ENCODE measurements around the gene USP25.

USP25 gene

DNA sequence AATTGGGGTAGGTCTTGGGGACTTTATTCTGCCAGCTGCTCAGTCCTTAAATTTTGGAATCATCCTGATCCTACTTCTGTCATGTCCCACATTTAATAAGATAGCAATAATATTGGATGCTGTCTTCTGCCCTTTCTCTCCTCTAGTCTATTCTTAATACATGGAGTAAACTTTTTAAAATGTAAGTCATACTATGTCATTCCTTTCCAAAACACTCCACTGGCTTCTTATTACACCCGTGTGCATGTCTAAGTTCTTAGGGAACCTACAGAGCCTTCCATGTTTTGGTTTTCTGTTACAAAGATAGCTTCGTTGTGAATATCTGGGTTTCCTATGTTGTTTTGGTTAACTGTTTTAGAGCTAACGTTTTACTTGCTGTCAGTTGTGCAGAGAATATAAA, 35.1 kb downstream of the USP25 start:
- DNase-seq = no peak

DNA sequence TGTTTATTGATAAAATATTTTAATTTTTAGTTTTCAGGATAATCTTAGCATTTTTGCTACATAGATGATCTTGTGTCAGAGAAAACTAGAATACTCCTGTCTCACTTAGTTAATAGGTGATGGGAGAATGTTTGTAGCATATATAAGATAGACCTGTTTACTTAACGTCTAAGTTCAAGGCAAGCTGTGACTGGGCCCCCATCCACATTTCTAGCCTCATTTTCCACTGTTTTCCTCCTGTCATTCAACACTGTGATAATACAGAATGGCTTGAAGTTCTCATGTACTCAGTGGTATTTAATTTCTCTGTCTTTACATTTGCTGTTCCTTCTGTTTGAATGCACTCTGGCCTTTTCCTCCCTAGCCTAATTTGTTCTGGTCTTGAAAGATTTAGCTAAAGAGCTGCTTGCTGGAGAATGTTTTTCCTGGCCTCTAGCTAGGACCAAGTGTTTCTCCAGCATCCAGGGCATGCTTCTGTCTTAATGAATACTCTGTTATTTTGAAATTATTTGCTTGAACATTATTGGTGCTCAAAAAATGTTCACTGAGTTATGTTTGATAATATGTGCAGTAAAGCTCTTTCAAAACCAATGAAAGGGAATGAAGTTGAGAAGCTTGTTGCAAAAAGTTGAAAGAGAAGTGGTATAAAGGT, 37.3 kb downstream of the USP25 start:
- DNase-seq = no peak

DNA sequence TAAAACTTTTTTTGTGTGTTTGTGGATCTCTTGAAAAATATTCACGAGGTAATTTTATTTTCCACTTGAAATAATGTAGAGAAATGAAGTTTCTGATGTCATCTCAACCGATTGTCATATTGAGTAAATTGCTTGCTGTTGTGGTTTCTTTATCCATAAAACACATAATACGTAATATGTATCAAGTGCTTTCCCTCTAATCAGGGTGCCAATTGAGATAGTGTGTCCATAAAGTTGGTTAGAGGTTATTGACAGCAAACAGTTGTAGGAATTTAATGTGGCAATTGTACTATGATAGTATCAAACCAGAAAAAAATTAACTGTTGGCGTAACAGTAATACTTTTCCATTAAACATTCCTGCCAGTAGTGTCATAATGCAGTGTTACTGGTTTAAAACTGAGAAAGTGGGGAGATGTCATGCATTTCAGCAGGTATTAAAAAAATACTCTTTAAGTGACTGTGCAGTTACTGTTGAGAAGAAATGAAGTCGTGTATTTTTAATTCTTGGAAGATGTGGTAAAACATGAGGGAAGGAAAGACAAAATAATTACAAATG, 38.3 kb downstream of the USP25 start:
- no peak for DNase-seq

DNA sequence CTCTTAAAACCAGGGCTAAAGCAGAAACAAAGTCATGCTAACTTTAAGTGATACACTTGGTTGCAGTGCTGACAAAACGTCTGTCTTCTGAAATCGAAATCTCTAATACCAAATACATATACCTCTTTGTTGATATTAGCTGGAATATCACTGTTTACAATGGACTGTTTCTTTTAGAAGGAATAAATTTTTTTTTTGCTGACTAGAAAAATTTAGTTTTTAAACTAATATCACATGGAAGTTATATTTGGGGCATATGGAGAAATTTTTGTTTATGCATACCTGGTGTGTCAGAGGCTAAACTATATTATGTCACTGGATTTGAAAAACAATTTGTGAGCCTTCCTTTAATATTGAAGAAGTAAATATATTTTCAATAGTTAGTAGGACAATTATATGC, 39.1 kb downstream of the USP25 start:
- no peak for DNase-seq

DNA sequence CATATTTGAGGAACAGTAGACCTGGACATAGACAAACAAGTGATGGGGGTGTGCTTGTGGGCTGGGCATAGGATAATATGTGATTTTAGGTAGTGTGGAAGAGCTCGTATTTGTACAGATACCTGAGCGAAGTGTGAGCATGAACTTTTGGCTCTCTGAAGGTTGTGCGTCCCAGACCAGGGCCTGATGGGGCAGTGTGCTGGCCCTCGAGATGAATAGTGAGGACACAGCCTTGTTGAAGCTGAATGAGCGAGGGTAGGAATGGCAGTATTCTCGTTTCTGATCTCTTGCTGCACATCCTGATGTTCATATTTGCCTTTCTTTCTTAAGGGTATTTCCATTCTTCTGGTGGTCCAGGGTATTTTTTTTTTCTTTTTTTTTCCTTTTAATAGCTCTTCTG, 41.5 kb downstream of the USP25 start:
- no peak for DNase-seq

DNA sequence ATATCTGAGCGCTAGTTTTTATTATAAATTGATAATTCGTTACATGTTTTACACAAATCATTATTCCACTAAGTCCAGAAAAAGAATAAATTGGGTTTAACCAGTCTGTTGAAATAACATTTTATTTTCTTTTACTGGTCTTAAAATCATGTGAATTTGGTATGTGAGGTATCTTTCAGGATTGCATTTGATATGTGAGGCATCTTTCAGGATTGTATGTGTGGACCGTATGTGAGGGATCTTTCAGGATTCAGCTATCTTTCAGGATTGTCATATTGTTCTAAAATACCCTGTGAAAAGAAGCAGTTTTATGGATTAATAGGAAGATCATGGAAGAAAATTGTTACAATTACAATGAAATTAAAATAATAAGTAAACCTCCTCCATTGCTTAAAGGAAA, 42.9 kb downstream of the USP25 start:
- DNase-seq = no peak

DNA sequence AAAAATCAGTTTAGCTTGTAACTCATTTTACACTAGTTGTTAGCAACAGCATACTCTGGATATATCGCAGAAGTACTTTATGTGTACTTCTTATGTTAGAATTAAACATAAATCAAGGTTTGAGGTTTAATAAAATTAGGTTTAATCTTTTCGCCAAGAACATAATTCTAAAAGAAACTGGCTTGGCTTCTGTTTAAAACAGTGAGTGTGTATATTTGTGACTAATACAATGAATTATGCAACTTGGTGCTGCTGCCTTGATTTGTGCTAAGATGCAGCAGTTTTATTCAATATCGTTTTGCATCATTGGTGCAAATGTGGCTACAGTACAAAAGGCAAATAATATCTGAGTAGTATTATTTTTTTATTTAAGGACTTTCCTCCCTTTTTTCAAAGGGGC, 44.8 kb downstream of the USP25 start:
- DNase-seq = no peak

DNA sequence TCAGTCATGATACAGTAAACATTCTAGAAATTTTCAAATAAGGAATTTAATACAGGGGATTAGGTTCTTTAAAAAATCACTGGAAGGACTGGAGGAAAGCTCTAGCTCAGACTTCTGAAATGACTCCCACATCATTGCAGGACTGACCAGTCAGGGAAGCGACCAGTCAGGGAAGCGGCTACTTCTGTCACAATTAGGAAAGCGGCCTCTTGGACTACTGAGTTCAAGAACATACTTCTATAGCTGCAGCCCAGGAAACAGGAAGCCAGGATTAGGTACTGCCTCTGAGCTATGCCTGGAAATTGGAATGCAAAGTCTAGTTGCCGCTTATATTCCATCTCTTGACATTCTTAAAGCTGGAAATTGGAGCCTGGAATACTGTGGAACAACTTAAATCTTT, 45.5 kb downstream of the USP25 start:
- DNase-seq = no peak

DNA sequence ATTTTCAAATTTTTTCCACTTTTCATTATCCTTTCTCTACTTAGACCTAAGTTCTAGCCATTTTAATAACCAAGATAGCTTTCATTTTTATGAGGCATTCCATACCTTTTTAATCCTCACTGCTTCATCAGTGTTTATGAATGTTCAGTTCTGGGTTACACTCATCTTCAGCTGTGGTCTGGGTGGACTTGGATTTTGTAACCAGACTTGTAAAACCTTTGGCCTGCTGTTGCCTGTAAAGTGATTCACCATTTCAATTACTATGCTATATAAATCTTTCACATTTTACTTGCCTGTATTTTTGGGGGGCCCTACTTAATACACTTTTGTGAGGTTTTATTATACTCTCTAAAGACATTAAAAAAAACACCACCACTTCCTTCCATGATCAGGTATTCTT, 46.2 kb downstream of the USP25 start:
- DNase-seq = no peak

DNA sequence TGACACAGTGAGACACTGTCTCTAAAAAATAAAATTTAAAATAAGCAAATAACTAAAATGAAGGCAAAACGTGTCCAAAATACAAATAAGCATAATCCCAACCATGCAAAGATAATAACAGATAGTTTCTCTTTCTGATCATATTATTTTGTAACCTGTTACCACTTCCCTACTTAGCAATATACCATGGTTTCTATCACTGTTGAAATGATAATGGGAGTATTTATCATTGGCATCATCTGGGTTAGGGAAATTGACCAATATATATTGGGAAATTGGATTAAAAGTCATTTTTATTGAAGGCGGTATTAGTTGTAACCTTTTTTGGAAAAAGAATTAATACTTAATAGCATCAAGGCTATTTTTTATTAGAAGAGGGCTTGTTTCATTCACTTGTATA, 47.0 kb downstream of the USP25 start:
- DNase-seq = no peak

DNA sequence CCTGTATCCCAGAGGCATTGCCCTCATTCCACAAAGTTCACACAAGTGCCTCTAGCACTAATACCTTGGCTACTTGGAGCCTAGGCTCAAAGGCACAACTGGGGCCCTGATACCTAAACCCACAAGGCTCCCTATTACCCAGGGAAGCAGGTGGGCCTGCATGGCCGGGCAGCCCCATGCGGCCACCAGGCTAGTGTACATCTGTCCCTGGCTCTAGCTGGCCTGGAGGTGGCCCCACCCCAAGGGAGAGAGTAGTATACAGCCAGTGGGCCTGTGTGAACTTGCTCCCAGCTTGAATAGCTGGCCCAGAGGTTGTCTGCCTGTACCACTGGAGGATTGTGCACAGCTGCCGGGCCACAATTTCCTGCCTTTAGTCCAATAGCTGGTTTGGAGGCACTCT, 52.2 kb downstream of the USP25 start:
- DNase-seq = no peak

DNA sequence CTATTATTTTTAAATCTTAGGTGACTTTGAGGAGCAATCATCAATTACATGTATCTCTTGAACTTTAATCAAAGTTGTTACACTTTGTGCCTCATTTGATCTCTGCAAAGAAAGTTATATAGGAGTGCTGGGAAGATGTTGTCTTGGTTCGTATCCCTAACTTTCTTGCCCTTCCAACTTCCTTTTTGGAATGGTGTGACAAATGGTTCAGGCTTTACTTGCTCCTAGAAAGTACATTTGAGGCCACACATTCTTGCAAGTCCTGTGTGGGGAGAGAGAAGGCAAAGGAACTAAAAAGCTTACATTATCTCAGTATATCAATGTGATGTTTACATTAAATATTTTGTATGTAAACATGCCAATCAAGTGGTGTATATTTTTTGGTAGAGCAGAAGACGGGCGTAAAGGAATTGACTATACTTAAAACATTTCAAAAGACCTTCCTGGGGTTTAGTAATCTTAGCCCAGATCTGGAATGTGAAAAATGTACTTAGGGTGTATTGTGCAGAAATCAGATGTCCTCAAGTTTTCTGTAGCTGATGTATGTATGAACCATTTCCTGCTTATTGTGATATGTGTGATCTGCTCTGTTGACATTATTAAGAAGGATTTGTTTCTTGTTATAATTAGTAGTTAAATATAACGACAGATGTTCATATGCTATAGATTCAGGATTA, 59.2 kb downstream of the USP25 start:
- DNase-seq = no peak

DNA sequence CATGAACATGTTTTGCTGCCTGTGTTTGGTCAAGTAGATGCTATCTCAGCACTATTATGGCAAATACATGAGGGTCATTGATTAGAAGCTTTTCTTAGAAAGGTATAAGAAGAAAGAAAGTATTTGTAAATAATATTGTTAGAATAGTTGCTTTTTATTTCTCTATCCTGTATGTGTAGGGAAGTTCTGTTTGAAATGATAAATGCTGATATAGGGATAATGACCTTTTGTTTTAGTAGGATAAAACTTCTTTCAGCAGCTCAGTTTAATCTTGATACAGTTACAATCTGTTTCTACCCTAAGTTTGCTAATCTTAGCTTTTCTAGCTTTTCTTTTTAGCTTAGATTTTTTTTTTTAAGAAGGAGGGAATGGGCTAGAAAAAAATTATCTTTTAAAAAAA, 63.3 kb downstream of the USP25 start:
- DNase-seq = no peak

DNA sequence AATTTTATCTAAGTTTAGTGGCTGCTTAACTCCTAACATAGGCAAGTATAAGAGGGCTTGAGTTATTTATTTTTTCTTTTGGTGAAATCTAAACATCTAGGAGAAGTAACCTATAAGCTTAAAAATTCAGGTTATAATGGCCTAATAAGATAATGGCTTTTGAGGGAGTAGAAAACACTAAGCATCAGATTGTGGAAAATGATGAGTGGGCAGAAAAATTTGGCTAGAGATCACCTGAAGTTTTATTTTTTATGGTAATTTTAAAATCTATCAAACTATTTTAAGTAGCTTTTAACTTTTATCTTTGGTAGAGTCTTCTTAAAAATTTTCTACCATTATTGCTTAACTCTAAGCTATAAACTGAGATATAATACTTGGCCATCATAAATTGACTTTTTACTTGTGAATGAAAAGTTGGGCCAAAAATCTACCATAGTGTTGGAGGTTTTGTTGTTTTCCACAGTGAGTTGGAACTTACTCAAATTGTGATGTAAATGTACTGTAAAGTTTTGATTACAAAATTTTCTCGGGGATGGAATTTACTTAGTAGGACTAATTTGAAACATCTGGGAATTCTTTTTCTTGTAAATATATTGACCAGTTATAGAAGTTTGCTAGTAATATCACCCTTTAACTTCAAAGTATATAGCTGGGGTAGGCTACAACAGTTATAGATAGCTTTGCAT, 63.9 kb downstream of the USP25 start:
- DNase-seq = no peak

DNA sequence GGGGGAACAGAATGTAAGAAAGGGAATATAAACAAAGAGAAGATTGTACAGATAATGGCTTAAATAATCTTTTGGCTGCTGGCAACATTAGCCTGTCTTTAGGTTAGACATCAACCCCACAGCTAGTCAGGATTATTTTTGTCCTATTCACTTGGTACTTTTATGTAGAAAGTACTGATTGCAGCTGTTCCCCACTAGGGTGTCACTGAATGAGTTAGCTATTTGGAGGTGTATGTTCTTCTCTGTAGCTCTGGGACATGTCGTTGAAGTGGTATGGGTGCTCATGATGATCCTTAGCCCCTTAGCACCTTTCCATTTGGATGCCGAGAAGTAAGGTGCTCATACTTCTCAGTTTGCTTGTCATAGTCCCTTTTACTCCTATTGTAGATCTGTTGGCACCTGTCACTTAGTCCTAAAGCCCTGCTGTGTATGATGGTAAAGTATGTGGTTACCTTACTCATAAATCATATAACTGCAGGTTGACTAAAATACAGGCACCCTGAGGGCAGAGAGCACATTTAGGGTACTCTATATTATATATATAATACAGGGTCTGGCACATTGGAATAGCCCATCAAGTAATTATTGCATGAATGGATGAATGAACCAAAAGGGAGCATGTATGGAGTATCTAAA, 64.6 kb downstream of the USP25 start:
- no peak for DNase-seq

DNA sequence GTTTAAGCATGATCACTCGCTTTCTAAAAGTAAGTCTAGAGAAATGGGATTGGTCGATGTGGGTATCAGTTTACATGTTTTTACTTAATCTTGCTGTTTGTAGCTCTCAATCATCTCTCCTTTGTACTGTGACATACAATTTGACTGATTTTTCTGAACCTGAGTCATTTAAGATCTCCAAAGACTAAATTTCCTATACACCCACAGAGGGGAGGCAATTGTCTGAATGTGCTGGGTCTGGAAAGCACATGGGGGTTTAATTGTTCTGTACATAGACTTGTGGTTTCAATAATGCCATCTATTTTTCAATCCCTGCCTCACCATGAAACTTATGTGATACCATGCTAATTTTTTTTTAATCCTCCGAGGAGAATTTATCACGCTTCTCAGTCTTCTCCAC, 65.8 kb downstream of the USP25 start:
- DNase-seq = no peak

DNA sequence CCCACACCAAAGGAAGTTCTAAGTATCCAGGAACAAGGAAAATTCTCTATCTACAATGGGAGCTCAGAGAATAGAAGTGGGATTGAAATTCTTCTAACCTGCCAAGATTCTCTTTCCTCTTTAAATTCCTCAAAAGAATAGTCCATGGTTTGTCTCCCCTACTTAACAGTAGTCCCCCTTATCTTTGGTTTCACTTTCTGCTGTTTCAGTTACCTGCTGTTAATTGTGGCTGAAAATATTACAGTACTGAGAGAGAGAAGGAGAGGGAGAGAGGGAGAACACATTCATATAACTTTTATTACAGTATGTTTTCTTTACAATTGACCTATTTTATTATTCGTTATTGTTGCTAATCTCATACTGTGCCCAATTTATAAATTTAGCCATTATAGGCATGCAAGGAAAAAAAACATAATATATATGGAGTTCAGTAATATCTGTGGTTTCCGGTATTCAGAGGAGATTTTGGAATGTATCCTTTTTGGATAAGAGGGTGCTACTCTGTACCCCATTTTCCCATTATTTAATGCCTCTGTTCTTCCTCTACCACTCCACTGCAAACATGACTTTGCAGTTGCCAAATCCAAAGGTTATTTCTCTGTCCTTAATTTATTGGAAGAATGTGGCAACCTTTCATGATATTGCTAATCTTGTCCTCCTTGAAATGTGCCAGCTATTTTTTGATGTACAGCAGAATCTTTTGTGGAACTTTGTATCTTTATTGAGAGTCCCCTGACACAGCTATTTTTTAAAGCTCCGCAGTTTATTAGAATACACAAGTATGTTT, 68.0 kb downstream of the USP25 start:
- no peak for DNase-seq

DNA sequence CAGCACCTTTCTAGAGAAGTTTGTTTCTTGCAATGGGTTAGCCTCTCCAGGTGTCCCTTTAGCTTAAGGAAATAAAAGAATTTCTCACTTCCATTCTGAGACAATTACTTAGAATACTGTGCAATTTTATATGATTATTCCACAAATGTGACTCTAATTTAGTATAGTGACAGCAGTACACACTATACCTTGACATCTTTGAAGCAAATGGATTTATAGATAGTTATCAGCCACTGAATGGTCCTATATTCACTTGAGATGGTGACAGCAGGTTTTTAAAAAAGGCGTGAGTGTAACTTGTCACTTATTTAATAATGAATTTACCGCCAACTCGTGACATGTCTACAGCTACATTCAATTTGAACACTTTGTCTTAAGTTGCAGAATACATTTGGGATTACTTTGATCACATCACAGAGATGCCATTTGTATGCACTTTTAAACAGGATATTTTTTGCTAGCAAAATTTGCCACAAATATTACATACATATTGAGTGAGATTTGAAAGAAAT, 71.6 kb downstream of the USP25 start:
- DNase-seq = no peak

DNA sequence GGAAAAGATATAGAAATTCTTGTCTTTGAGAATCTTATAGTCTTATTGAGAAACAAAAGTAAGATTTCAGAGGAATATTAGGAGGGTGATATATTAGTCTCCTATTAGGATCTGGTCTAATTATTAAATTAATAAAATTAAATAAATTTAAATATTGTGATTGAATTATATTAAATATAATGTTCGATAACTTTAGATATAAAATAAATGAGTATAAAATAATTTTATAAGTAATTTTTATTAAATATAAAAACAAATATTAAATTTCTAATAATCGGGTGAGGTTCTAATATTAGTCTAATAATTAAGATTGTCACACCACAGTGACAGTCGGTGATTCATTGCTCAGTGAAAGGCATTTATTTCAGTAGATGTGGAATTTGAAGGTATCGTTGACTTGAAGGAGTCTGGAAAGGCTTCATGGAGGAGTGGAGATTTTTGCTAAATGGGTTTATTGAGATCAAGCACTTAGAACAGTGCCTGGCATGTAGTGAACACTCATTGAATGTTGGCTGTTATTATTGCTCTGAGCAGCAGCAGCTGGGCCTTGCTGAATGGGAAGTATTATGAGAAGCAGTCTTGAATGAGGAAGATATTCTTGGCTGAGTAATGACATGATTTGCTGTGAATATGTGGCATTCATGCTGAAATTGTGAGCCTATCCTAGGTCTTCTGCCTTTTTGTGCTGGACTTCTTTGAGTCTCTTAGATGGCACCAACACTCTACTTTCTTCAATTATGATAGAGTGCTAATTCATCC, 74.6 kb downstream of the USP25 start:
- DNase-seq = no peak

DNA sequence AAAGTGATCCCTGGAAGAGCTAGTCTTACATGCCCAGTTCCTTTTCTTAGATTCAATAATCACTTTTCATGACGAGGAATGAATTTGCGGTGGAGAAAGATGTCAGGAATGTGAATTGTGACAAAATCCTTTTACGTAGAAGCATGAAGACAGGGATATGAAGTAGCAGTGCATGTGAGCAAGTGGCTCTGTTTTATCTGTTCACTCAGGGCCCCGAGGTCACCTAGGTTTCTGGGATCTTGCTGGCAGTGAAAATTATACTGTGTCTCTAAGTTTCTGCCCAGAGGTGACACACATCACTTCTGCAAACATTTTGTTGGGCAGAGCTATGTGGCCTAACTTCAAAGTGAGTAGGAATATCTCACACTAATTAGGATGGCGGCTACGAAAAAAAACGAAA, 79.3 kb downstream of the USP25 start:
- no peak for DNase-seq

DNA sequence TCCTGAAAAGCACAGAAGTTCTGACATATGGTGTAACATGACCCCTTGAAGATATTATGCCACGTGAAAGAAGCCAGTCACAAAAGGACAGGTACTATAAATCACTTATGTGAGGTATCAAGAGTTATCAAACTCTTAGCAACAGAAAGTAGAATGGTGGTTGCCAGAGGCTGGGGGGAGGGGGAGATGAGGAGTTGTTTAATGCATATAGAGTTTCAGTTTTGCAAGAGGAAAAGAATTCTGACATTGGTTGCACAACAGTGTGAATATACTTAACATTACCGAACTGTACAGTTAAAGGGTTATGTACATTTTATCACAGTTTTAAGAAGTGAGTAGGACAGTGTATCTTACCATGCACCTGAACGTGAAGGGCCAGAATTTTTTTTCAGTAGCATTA, 80.0 kb downstream of the USP25 start:
- no peak for DNase-seq
